Stimulated activated naive B cell treated with anti-CD40 and anti-IgM and Interleukin-4, amounts not matched to agents 10 μg/mL and 1 μg/mL and 100 μg/mL, for 72 hours (primary cell): Measurements from ENCODE around the gene SPAM1.
"Not testable (repeated sequence)": the region's sequence is repeated elsewhere in the genome, so short reads cannot be mapped to it uniquely, and the experiment has no call there.

Experiments
- ATAC-seq, 2 donors: fragments of 150-1000 bp; cut with Tn5 transposase; replicated peaks; 2 replicates each; pipeline ENCODE4 v1.10.0; 2021; ENCODE audit warnings: moderate library complexity in 1 of 2
- DNase-seq: peaks from one replicate; pipeline ENCODE4 v3.0.0; 2021
- H3K27ac Mint-ChIP-seq: one replicate; pipeline ENCODE4 v1.8.0; 2022; ENCODE audit warnings: mild to moderate bottlenecking, mixed read lengths
- H3K27me3 Mint-ChIP-seq, 2 donors: one replicate each; pipeline ENCODE4 v1.8.0; 2022; ENCODE audit warnings: mixed read lengths in 2 of 2
- H3K36me3 Mint-ChIP-seq, 2 donors: one replicate each; pipeline ENCODE4 v1.8.0; 2022; ENCODE audit warnings: mixed read lengths in 2 of 2, mild to moderate bottlenecking in 1 of 2
- H3K4me1 Mint-ChIP-seq, 2 donors: one replicate each; pipeline ENCODE4 v1.8.0; 2022; ENCODE audit warnings: mixed read lengths in 2 of 2, mild to moderate bottlenecking in 1 of 2
- H3K4me3 Mint-ChIP-seq, 2 donors: one replicate each; pipeline ENCODE4 v1.8.0; 2022; ENCODE audit warnings: mild to moderate bottlenecking in 2 of 2, mixed read lengths in 2 of 2, moderate library complexity in 1 of 2
- H3K9me3 Mint-ChIP-seq, 2 donors: one replicate each; pipeline ENCODE4 v1.8.0; 2022; ENCODE audit warnings: mixed read lengths in 2 of 2, mild to moderate bottlenecking in 1 of 2

The SPAM1 gene

DNA sequence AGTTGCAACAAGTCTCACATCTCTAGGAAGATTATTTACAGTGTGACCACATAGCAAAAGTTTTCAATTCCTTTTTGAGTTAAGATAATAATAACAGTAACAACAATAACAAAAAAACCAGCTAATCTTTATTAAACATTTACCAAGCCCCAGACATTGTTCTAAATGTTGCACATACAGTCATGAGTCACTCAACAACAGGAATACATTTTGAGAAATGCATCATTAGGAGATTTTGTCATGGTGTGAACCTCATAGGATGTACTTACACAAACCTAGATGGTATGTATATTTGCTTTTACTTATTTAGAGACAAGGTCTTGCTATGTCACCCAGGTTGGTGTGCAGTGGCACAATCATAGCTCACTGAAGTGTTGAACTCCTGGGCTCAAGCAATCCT, 52.0 kb downstream of the SPAM1 start:
- DNase-seq (no peak), ATAC-seq (no peak)
- no peak overlapping the region for H3K4me3 Mint-ChIP-seq
- H3K9me3 Mint-ChIP-seq = peaks cover 2 to 4% of the 10 kb centered on the region in 2 donors
- no peaks in the 10 kb centered on the region for H3K4me1 Mint-ChIP-seq
- H3K36me3 Mint-ChIP-seq = no peaks in the 10 kb centered on the region
- H3K27ac Mint-ChIP-seq = no peak overlapping the region
- no peaks in the 10 kb centered on the region for H3K27me3 Mint-ChIP-seq

DNA sequence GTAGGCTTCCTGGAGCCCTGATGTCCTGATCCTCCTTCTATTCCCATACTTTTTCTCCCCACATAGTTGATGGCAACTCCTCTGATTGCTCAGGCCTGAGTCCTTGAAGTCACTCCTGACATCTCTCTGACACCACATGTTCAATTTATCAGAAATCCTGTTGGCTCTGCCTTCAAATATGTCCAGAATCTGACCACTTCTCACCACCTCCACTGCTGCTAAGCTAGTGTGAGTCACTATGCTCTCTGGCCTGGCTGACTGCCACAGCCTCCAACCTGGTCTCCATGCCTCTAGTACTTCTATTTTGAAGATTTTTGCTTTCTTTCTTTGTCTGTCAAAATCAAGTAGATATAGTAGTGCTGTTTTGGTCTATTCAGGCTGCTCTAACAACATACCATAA, 54.8 kb downstream of the SPAM1 start:
- Mint-ChIP-seq H3K27ac (no peak overlapping the region), H3K9me3 (peaks cover 4 to 5% of the 10 kb centered on the region in 2 donors), H3K27me3 (no peaks in the 10 kb centered on the region), H3K36me3 (no peaks in the 10 kb centered on the region), H3K4me1 (no peaks in the 10 kb centered on the region), H3K4me3 (no peak overlapping the region)
- DNase-seq (no peak), ATAC-seq (no peak)

DNA sequence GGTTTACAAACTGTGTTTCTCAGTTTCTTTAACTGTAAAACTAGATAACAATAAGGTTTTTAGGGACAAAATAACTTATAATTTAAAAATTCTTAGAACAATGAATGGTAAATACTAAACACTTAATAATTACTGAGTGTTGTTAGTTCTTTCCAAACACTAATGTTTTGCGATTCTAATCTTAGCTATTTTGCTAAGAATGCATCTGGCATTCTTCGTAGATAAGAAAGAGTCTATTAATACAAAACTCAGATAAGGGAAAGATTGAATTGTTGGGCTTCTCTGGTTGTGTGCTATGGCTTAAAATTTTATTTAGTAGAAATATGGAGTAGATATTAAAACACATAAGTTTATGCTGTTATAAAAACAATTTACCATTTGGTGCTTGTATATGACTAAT, 62.4 kb downstream of the SPAM1 start:
- H3K4me1 Mint-ChIP-seq = no peaks in the 10 kb centered on the region
- no peak overlapping the region for H3K4me3 Mint-ChIP-seq
- DNase-seq (no peak), ATAC-seq (no peak)
- H3K27me3 Mint-ChIP-seq = no peaks in the 10 kb centered on the region
- H3K9me3 Mint-ChIP-seq = peaks cover 4 to 6% of the 10 kb centered on the region in 2 donors
- H3K27ac Mint-ChIP-seq = no peak overlapping the region
- H3K36me3 Mint-ChIP-seq = no peaks in the 10 kb centered on the region

DNA sequence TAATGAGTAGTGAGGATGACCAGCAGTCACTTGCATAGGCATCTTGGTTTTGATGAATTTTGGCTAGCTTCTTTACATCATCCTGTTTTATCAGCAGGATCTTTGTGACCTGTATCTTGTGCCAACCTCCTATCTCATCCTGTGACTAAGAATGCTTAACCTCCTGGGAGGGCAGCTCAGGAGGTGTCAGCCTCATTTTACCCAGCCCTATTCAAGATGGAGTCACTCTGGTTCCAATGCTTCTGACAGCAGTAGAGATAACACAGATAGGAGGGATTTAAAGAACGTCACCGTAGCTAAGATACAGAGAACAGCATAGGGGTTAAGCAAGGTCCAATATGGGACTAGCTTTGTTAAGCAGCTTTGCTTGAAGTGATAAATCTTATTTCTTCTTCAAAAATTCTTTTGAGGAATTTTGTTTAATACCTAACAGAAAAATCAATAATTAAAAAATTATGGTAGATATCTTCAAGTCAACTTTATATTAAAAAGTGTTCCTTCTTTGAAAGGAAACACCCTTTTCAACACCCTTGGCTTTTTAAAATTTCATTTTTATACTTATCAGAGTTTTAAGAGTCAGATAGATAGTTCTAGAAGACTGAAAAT, 68.0 kb downstream of the SPAM1 start:
- Mint-ChIP-seq H3K4me1 (no peaks in the 10 kb centered on the region), H3K4me3 (no peak overlapping the region), H3K27ac (no peak overlapping the region), H3K27me3 (no peaks in the 10 kb centered on the region), H3K9me3 (peaks cover 7 to 10% of the 10 kb centered on the region in 2 donors), H3K36me3 (no peaks in the 10 kb centered on the region)
- no peak for ATAC-seq
- no peak for DNase-seq

DNA sequence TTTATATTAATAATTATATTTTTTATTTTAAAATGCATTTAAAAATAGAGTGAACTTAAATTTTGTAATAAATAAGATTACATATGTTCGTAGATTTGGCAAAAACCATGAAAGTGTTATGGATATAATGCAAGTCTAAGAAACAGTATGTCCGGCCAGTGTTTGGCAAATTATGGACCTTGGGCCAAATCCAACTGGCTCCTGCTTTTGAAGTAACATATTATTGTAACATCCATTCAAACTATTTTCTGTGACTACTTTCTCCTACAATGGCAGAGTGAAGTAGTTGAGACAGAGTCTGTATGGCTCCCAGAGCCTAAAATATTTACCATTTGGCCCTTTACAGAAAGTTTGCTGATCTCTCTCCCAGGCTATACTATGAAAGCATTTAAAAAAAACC, 69.0 kb downstream of the SPAM1 start:
- Mint-ChIP-seq H3K36me3 (no peaks in the 10 kb centered on the region), H3K27me3 (no peaks in the 10 kb centered on the region), H3K4me3 (no peak overlapping the region), H3K9me3 (peaks cover 10% of the 10 kb centered on the region in 2 donors), H3K4me1 (no peaks in the 10 kb centered on the region), H3K27ac (no peak overlapping the region)
- DNase-seq (no peak), ATAC-seq (no peak)

DNA sequence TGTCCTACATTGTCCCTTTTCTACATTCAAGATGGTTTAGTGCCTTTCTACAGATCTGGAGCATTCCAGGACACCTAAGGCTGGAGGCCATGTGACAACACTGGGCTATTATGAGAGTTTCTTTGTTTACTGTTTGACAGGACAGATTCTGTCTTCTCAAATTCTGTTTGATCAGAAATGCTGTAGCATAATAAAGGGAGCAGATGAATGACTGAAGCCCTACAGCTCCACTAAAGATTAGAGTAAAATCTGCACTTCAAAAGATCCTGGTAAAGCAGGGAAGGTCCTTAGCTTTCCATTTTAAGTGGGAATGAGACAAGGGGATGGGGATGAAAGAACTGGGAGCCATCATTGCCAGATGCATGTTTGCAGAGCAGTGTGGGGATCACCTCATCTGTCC, 69.4 kb downstream of the SPAM1 start:
- no peak for ATAC-seq
- Mint-ChIP-seq H3K27me3 (no peaks in the 10 kb centered on the region), H3K36me3 (no peaks in the 10 kb centered on the region), H3K9me3 (peaks cover 7 to 10% of the 10 kb centered on the region in 2 donors), H3K4me3 (no peak overlapping the region), H3K27ac (no peak overlapping the region), H3K4me1 (no peaks in the 10 kb centered on the region)
- no peak for DNase-seq

DNA sequence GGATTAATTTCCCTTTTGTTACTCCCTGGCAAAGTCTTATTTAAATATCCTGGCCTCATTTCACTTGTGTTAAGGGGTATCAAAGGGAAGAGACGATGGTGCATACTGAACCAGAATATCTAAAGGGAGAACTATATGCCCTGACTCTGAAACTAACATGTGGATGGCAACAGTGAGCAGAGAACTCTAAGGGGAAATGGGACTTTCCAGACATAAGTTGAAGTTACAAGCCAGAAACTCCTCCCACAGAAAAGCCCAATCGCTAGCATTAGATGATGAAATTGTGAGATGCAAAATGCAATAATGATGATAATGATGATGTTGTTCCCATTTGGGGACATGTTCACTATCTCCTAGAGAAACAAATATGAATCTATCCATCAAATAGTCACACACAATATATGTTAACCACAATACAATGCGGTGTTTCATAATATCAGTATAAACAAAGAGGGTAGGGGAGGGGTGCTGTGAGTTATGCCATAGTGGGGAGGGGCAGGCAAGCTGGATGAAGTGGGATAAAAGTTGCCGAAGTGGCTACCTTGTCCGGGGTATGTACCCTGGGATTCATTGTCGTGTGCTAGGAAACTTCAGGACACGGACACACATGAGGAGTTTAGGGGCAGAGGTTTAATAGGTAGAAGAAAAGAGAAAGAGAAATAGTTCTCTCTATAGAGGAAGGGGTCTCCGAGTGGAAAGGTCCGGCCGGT, 70.7 kb downstream of the SPAM1 start:
- Mint-ChIP-seq H3K27ac (no peak overlapping the region), H3K36me3 (no peaks in the 10 kb centered on the region), H3K4me3 (no peak overlapping the region), H3K4me1 (no peaks in the 10 kb centered on the region), H3K27me3 (no peaks in the 10 kb centered on the region), H3K9me3 (peaks cover 3 to 8% of the 10 kb centered on the region in 2 donors)
- ATAC-seq (no peak), DNase-seq (no peak)

DNA sequence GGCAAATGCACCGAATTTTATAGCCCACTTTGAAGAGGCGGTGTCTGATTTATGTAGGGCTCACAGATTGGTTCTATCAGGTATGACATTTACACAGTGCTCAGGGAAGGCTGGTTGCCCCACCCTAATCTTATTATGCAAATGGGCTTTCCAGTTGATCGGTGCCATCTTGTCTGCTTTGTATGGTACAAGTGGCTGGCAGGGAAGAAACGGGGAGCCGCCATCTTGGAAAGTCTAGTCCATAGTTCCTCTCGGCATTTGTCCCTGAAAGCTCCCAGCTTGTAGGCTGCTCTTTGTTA, 71.2 kb downstream of the SPAM1 start:
- ATAC-seq (no peak), DNase-seq (no peak)
- Mint-ChIP-seq H3K4me3 (no peak overlapping the region), H3K4me1 (no peaks in the 10 kb centered on the region), H3K9me3 (peaks cover 5 to 10% of the 10 kb centered on the region in 2 donors), H3K27ac (no peak overlapping the region), H3K27me3 (no peaks in the 10 kb centered on the region), H3K36me3 (no peaks in the 10 kb centered on the region)

DNA sequence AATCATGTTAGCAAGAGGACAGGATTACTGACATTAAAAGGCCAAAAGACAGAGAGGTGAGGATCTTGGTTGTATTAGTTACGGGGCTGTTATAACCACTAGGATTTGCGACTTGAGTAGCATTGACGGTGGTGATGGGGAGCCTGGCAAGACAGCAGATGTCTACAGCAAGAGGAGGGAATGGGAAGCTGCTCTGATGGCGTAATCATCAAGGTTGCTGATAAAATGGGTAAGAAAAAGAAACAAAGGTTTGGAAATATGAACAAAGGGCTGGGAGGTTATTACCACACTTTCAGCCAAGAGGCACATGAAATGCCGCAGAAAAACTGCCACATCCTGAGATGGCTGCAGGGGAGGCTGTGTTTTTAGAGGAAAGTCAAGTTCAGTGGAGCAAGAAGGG, 73.9 kb downstream of the SPAM1 start:
- H3K36me3 Mint-ChIP-seq = no peaks in the 10 kb centered on the region
- ATAC-seq (no peak), DNase-seq (no peak)
- H3K27me3 Mint-ChIP-seq = no peaks in the 10 kb centered on the region
- H3K4me3 Mint-ChIP-seq = no peak overlapping the region
- peaks cover 16 to 18% of the 10 kb centered on the region in 2 donors for H3K9me3 Mint-ChIP-seq
- no peak overlapping the region for H3K27ac Mint-ChIP-seq
- no peaks in the 10 kb centered on the region for H3K4me1 Mint-ChIP-seq

DNA sequence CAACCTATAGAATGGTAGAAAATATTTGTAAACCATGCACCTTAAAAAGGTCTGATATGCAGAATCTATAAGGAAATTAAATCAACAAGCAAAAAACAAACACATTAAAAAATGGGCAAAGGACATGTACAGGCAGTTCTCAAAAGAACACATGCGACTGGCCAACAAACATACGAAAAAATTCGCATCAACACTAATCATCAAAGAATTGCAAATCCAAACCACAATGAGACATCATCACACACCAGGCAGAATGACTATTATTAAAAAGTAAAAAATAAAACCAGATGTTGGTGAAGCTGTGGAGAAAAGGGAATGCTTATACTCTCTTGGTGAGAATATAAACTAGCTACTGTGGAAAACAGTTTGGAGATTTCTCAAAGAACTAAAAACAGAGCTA, 74.7 kb downstream of the SPAM1 start:
- H3K27ac Mint-ChIP-seq = no peak overlapping the region
- DNase-seq = no peak
- H3K4me1 Mint-ChIP-seq = no peaks in the 10 kb centered on the region
- ATAC-seq = no peak
- no peak overlapping the region for H3K4me3 Mint-ChIP-seq
- peaks cover 16 to 18% of the 10 kb centered on the region in 2 donors for H3K9me3 Mint-ChIP-seq
- no peaks in the 10 kb centered on the region for H3K27me3 Mint-ChIP-seq
- H3K36me3 Mint-ChIP-seq = no peaks in the 10 kb centered on the region

DNA sequence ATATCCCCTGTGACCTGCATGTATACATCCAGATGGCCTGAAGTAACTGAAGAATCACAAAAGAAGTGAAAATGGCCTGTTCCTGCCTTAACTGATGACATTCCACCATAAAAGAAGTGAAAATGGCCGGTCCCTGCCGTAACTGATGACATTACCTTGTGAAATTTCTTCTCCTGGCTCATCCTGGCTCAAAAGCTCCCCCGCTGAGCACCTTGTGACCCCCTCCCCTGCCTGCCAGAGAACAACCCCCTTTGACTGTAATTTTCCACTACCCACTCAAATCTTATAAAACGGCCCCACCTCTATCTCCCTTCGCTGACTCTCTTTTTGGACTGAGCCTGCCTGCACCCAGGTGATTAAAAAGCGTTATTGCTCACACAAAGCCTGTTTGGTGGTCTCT, 83.3 kb downstream of the SPAM1 start:
- ATAC-seq, H3K9me3 Mint-ChIP-seq, H3K27ac Mint-ChIP-seq, H3K27me3 Mint-ChIP-seq, DNase-seq, H3K36me3 Mint-ChIP-seq, H3K4me1 Mint-ChIP-seq, H3K4me3 Mint-ChIP-seq: not testable (repeated sequence)

DNA sequence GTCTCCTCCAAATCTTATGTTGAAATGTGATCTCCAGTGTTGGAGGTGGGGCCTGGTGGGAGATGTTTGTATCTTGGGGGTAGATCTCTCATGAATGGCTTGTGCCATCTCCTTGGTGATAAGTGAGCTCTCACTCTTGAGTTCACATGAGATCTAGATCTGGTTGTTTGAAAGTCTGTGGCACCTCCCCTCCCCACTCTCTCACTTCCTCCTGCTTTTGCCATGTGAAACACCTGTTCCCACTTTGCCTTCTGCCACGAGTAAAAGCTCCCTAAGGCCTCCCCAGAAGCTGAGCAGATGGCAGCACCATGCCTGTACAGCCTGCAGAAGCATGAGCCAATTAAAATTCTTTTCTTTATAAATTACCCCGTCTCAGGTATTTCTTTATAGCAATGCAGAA, 84.3 kb downstream of the SPAM1 start:
- H3K27ac Mint-ChIP-seq = no peak overlapping the region
- H3K4me1 Mint-ChIP-seq = no peaks in the 10 kb centered on the region
- no peaks in the 10 kb centered on the region for H3K27me3 Mint-ChIP-seq
- H3K4me3 Mint-ChIP-seq = no peak overlapping the region
- H3K36me3 Mint-ChIP-seq = no peaks in the 10 kb centered on the region
- ATAC-seq (no peak), DNase-seq (no peak)
- no peaks in the 10 kb centered on the region for H3K9me3 Mint-ChIP-seq
